ENCODE measurements around the gene LRRC27. TPM values are rescaled to one million over a fixed set of nuclear protein-coding genes. Genes with fewer than 3 reads are reported as not detected.
A peak's percentile ranks its signal among the peaks of the same experiment; 100 is the strongest.

Gene LRRC27
- total RNA-seq, 1 donor from 2014 or later = 5.8 TPM

DNA sequence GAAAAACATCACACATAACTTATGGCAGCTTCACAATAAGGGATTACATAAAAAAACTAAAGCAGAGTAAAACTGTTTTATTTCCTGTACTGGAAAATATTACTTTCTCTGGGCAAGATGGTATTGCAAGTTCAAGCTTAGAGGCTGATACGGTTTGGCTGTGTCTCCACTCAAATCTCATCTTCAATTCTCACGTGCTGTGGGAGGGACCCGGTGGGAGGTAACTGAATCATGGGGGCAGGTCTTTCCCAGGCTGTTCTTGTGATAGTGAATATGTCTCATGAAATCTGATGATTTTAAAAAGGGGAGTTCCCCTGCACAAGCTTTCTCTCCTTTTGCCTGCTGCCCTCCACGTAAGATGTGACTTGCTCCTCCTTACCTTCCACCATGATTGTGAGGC is 5.1 kb upstream of the LRRC27 start:
- no peak for DNase-seq (ENCODE audit: low read depth)
- H3K4me3 ChIP-seq (ENCODE audit: low read depth, low read length) = no peak overlapping the region
- TF ChIP-seq, protein P1, sequence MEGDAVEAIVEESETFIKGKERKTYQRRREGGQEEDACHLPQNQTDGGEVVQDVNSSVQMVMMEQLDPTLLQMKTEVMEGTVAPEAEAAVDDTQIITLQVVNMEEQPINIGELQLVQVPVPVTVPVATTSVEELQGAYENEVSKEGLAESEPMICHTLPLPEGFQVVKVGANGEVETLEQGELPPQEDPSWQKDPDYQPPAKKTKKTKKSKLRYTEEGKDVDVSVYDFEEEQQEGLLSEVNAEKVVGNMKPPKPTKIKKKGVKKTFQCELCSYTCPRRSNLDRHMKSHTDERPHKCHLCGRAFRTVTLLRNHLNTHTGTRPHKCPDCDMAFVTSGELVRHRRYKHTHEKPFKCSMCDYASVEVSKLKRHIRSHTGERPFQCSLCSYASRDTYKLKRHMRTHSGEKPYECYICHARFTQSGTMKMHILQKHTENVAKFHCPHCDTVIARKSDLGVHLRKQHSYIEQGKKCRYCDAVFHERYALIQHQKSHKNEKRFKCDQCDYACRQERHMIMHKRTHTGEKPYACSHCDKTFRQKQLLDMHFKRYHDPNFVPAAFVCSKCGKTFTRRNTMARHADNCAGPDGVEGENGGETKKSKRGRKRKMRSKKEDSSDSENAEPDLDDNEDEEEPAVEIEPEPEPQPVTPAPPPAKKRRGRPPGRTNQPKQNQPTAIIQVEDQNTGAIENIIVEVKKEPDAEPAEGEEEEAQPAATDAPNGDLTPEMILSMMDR (conservative IDR thresholded peaks at IDR 0.05; ENCODE audit: low read depth, low read length) = no peak

DNA sequence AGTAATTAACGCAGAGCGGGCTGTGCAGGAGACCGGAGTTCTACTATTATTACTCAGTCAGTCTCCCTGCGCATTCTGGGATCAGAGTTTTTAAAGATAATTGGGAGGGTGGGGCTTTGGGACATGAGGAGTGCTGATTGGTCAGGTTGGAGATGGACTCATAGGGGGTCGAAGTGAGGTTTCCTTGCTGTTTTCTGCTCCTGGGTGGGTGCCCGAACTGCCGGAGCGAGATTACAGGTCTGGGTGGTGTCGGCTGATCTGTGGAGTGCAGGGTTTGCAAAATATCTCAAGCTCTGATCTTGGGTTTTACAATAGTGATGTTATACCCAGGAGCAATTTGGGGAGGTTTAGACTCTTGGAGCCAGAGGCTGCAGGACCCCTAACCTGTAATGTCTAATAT is 3.9 kb upstream of the LRRC27 start:
- no peak overlapping the region for H3K4me3 ChIP-seq (ENCODE audit: low read depth, low read length)
- no peak for DNase-seq (ENCODE audit: low read depth)
- TF ChIP-seq, protein P1 (conservative IDR thresholded peaks at IDR 0.05; ENCODE audit: low read depth, low read length) = no peak

DNA sequence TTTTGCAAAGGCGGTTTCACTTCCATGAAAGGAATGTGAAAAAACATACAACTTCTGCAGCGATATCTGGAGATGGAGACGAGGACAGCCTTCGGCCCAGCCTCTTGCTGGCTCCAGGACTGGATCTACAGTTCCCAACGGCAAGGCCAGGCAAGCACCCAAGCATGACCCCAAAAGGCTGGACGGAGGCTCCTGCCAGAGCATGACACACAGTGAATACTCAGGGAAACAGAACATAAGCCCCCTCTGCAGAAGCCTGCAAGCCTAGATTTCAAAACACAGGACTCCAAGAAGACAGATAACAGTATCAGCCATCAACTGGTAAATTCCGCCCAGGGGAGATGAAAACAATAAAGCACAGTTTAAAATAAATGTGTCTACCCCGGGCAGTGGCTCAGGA is 3.3 kb upstream of the LRRC27 start:
- no peak for DNase-seq (ENCODE audit: low read depth)
- H3K4me3 ChIP-seq (ENCODE audit: low read depth, low read length) = peak overlapping the region; percentile 85
- TF ChIP-seq, protein P1 (conservative IDR thresholded peaks at IDR 0.05; ENCODE audit: low read depth, low read length) = no peak

DNA sequence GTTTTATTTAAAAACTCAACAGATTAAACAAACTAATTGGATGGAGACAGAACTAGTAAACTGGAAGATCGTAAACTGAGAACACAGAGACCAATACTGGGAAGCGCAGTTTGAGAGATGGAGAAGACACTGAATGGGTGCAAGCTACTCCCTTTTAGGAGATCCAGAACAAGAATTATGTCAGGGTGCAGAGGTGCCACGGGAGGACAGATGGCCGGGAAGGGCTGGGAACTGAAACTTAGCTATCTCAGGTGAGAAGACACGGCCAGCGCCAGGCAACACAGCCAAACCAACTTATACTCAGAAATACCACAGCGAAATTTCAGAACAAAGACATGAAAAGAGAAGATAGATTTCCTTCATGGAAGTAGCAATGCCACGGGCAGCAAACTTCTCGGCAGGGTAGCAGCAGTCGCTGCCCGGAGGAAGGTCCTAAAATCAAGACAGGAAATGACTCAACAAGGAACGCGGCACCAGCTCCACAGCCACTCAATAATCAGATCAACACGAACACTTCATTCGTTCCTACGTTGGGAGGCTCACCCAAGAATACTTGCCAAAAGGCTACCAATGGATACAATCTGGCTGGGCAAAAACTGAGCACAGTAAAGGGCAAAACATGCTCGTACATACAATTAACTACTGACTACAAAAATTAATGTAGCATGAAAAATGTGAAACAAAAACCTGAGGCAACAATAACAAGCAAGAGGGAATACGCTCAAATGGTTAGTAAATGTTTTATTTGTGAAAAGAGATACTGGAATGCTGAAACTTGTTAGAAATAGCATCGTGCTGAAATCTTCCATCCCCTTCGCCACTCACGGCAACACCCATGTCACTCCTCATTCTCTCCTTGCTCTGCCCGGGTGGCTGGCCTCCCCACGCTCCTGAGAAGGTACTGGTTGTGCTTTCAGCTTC is 2.2 kb upstream of the LRRC27 start:
- peak; percentile 55 for DNase-seq (ENCODE audit: low read depth)
- H3K4me3 ChIP-seq (ENCODE audit: low read depth, low read length) = peak overlapping the region; percentile 85
- TF ChIP-seq, protein P1 (conservative IDR thresholded peaks at IDR 0.05; ENCODE audit: low read depth, low read length) = no peak

DNA sequence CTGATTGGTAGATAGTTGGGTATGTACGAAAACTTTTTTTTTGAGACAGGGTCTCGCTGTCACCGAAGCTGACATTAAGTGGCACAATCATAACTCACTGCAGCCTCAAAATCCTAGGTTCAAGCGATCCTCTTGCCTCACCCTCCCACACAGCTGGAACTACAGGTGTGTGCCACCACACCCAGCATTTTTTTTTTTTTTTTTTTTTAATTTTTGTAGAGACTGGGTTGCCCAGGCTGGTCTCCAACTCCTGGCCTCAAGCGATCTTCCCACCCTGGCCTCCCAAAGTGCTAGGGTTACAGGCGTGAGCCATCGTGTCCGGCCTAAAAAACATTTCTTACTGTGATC is 1.5 kb upstream of the LRRC27 start:
- peak overlapping the region; percentile 85 for H3K4me3 ChIP-seq (ENCODE audit: low read depth, low read length)
- TF ChIP-seq, protein P1 (conservative IDR thresholded peaks at IDR 0.05; ENCODE audit: low read depth, low read length) = no peak
- DNase-seq (ENCODE audit: low read depth) = no peak

DNA sequence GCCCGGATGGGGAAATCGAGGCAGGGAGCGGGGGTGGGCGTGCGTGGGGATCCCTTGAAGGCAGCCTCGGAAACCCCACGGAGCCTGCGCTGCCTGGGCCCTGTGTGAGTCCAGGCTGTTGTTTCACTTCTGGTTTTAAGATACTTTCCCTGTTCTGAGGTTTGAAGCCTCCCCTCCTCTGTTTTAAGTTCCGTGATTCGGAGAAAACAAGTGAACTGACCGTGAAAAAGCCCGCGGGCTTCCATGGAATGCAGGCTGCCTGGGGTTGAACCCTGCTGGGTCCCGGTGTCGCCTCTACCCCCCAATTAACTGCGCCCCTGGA is 401 bp downstream of the LRRC27 start:
- peak overlapping the region; percentile 67 for H3K4me3 ChIP-seq (ENCODE audit: low read depth, low read length)
- DNase-seq (ENCODE audit: low read depth) = no peak
- TF ChIP-seq, protein P1 (conservative IDR thresholded peaks at IDR 0.05; ENCODE audit: low read depth, low read length) = no peak

DNA sequence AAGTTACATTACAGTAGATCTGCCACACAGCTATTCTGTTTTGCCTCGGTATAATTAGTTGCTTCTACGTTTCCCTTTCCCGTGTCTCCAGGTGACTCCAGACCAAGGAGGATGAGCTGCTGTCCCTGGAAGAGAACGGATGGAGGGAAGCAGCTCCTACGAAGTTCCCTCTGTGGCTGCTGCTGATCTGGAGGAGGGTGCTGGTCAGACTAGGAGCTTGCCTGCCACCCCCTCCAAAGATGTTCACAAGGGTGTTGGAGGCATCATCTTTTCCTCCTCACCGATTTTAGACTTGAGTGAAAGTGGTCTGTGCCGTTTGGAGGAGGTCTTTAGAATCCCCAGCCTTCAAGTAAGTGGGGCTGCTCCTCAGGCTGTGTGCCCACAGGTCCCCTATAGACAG is 1.4 kb downstream of the LRRC27 start:
- TF ChIP-seq, protein P1 (conservative IDR thresholded peaks at IDR 0.05; ENCODE audit: low read depth, low read length) = no peak
- no peak for DNase-seq (ENCODE audit: low read depth)
- H3K4me3 ChIP-seq (ENCODE audit: low read depth, low read length) = no peak overlapping the region

Data from epithelial cell of proximal tubule (primary cell).